A673 (cell line): ENCODE data around the gene CD226. TPM values are rescaled to one million over a fixed set of nuclear protein-coding genes. Genes with fewer than 3 reads are reported as not detected.

Experiments used
- BruUV-seq: library from RNA; stranded (reverse); fragments of 400-500 nt; replicated peaks from 2 replicates; lab custom pipeline; 2021; lab: Mats Ljungman, UMichigan
- CTCF ChIA-PET: fragments of 300-600 bp; sonication (Branson Sonifier 250); formaldehyde crosslinking; loops from one replicate; lab custom pipeline; 2022; ENCODE audit warnings: antibody characterized with exemption; lab: Charles Lee
- POLR2A ChIA-PET: fragments of 300-600 bp; sonication (Branson Sonifier 250); formaldehyde crosslinking; loops from one replicate; lab custom pipeline; 2022; ENCODE audit warnings: antibody characterized with exemption; ENCODE audit not compliant: low non-redundant PET; lab: Charles Lee
- DNase-seq: peaks from one replicate; pipeline ENCODE4 v3.0.0-alpha.2; 2015; ENCODE audit warnings: low spot score
- H3K27ac ChIP-seq: fragments of 200-600 bp; sonication (generic); 2 replicates; pipeline ENCODE4 v1.5.1; 2016; ENCODE audit warnings: mixed run types, low read depth, mild to moderate bottlenecking, mixed read lengths, antibody characterized with exemption, low read length; ENCODE audit not compliant: poor library complexity, severe bottlenecking
- H3K27me3 ChIP-seq: fragments of 200-600 bp; sonication (generic); replicated peaks from 2 replicates; pipeline ENCODE4 v1.6.1; 2017; ENCODE audit warnings: mixed run types, low read depth, mild to moderate bottlenecking, mixed read lengths, antibody characterized with exemption, low read length; ENCODE audit not compliant: insufficient read depth, poor library complexity
- H3K36me3 ChIP-seq: fragments of 200-600 bp; sonication (generic); 2 replicates; pipeline ENCODE4 v1.6.1; 2016; ENCODE audit warnings: mixed run types, mild to moderate bottlenecking, mixed read lengths, antibody characterized with exemption, low read length; ENCODE audit not compliant: insufficient read depth, poor library complexity, severe bottlenecking
- H3K4me1 ChIP-seq: fragments of 200-600 bp; sonication (generic); 2 replicates; pipeline ENCODE4 v1.6.1; 2017; ENCODE audit warnings: mixed run types, mild to moderate bottlenecking, mixed read lengths, antibody characterized with exemption, low read length; ENCODE audit not compliant: insufficient read depth, poor library complexity, severe bottlenecking
- H3K4me3 ChIP-seq: fragments of 200-600 bp; sonication (generic); 2 replicates; pipeline ENCODE4 v1.5.1; 2016; ENCODE audit warnings: low read depth, mixed run types, mild to moderate bottlenecking, mixed read lengths, low read length; ENCODE audit not compliant: poor library complexity, severe bottlenecking
- H3K9me3 ChIP-seq: fragments of 200-600 bp; sonication (generic); 2 replicates; pipeline ENCODE4 v1.6.1; 2016; ENCODE audit warnings: mixed run types, low read depth, mild to moderate bottlenecking, mixed read lengths, antibody characterized with exemption, low read length; ENCODE audit not compliant: poor library complexity, severe bottlenecking
- EZH2 ChIP-seq: fragments of 200-600 bp; sonication (generic); IDR thresholded peaks from 2 replicates; pipeline ENCODE4 v1.6.1; 2017; ENCODE audit warnings: borderline replicate concordance, low read depth, mild to moderate bottlenecking, mixed read lengths, antibody characterized with exemption, low read length; ENCODE audit not compliant: poor library complexity, severe bottlenecking
- intact Hi-C: fragments of 100-400 bp; cut with micrococcal nuclease; formaldehyde crosslinking; loops from one replicate; pipeline ENCODE4 v1.10.0; 2022; ENCODE audit not compliant: unreplicated experiment
- total RNA-seq: library from RNA; stranded (reverse); gene quantifications from 2 replicates; pipeline ENCODE4 v1.2.3, GENCODE V29; 2021
- TF ChIP-seq, protein P1 (sequence below): fragments of 300-800, 200-600 bp; sonication (generic); conservative IDR thresholded peaks from 2 replicates; pipeline ENCODE4 v1.5.1; 2017; ENCODE audit warnings: low read depth, mild to moderate bottlenecking, antibody characterized with exemption, low read length, moderate library complexity, mixed read lengths

The CD226 gene
- total RNA-seq, 1 experiment from 2014 or later = 0.71 TPM

- POLR2A ChIA-PET = no interaction called here
- BruUV-seq = no TSS peak
- no peaks in the 10 kb centered on the region for H3K36me3 ChIP-seq
- no peak overlapping the region for H3K4me3 ChIP-seq
- TF ChIP-seq, protein P1, sequence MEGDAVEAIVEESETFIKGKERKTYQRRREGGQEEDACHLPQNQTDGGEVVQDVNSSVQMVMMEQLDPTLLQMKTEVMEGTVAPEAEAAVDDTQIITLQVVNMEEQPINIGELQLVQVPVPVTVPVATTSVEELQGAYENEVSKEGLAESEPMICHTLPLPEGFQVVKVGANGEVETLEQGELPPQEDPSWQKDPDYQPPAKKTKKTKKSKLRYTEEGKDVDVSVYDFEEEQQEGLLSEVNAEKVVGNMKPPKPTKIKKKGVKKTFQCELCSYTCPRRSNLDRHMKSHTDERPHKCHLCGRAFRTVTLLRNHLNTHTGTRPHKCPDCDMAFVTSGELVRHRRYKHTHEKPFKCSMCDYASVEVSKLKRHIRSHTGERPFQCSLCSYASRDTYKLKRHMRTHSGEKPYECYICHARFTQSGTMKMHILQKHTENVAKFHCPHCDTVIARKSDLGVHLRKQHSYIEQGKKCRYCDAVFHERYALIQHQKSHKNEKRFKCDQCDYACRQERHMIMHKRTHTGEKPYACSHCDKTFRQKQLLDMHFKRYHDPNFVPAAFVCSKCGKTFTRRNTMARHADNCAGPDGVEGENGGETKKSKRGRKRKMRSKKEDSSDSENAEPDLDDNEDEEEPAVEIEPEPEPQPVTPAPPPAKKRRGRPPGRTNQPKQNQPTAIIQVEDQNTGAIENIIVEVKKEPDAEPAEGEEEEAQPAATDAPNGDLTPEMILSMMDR = no peak
- TF ChIP-seq EZH2 = no peak
- H3K9me3 ChIP-seq = no peaks in the 10 kb centered on the region
- H3K27ac ChIP-seq = no peak overlapping the region
- DNase-seq = no peak
- no peaks in the 10 kb centered on the region for H3K27me3 ChIP-seq
- H3K4me1 ChIP-seq = peaks cover 2% of the 10 kb centered on the region
- intact Hi-C loops = no loop called here
- CTCF ChIA-PET = no interaction called here
These were observed 12.1 kb downstream of the CD226 start for GRCh38 chr18:69935319-69936190.

GRCh38 chr18:69934601-69935265 lies 12.9 kb downstream of the CD226 start:
- H3K27ac ChIP-seq = no peak overlapping the region
- H3K27me3 ChIP-seq = no peaks in the 10 kb centered on the region
- no TSS peak for BruUV-seq
- ChIA-PET POLR2A (no interaction called here), CTCF (no interaction called here)
- no peak overlapping the region for H3K4me3 ChIP-seq
- intact Hi-C loops = no loop called here
- no peak for TF ChIP-seq EZH2
- TF ChIP-seq, protein P1 = no peak
- no peaks in the 10 kb centered on the region for H3K9me3 ChIP-seq
- peaks cover 2% of the 10 kb centered on the region for H3K4me1 ChIP-seq
- no peak for DNase-seq
- no peaks in the 10 kb centered on the region for H3K36me3 ChIP-seq

DNA sequence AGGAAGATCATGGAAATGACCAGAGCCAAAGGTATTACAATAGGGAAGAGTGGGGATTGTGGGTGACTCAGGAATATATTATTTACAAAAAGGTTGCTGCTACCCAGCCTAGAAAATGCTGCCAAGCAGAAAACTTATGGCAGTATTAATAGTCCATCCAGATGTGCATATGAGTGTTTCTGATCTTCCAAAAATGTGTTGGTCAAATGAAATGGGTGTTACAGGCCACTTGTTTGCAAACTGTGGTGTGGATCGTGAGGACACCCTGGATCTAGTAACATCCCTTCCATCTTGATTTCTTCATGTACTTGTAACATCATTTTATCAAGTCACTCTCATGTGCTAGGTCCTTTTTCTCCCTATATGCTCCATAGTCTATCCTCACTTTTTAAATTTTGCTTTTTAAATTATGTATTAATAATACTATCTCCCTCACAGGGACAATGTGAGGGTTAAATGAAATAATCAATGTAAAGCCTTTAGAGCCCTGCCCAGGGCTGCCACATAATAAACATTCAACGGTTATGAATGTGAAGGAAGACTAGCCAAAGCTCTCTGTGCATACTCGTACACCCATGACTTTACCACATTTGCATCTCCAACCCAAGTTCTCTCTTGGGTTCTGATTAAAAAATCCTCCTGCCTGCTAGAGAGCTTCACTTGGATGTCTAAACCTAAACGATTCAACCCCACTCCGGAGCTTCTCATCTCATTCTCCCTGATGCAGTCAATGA lies 18.5 kb downstream of the CD226 start:
- TF ChIP-seq, protein P1 = no peak
- TF ChIP-seq EZH2 = no peak
- Histone ChIP-seq H3K27me3 (no peaks in the 10 kb centered on the region), H3K27ac (no peak overlapping the region), H3K9me3 (no peaks in the 10 kb centered on the region), H3K36me3 (no peaks in the 10 kb centered on the region), H3K4me3 (no peak overlapping the region), H3K4me1 (no peaks in the 10 kb centered on the region)
- intact Hi-C loops = no loop called here
- ChIA-PET POLR2A (no interaction called here), CTCF (no interaction called here)
- no peak for DNase-seq
- BruUV-seq = no TSS peak
